Glutamatergic neuron (in vitro differentiated cells): Measurements from ENCODE around the gene NLRC3. TPM values are rescaled to one million over a fixed set of nuclear protein-coding genes. Genes with fewer than 3 reads are reported as not detected.

ENCODE experiments used
- DNase-seq: peaks from one replicate; pipeline ENCODE4 v3.0.0; 2022
- H3K27ac Mint-ChIP-seq: one replicate; pipeline ENCODE4 v1.8.0; 2020; ENCODE audit warnings: mild to moderate bottlenecking, mixed read lengths, inconsistent platforms; ENCODE audit not compliant: unreplicated experiment
- H3K27me3 Mint-ChIP-seq: one replicate; pipeline ENCODE4 v1.8.0; 2020; ENCODE audit warnings: mild to moderate bottlenecking, moderate library complexity, mixed read lengths, inconsistent platforms; ENCODE audit not compliant: unreplicated experiment
- H3K36me3 Mint-ChIP-seq: one replicate; pipeline ENCODE4 v1.8.0; 2020; ENCODE audit warnings: mild to moderate bottlenecking, mixed read lengths, inconsistent platforms; ENCODE audit not compliant: unreplicated experiment
- H3K4me1 Mint-ChIP-seq: one replicate; pipeline ENCODE4 v1.8.0; 2020; ENCODE audit warnings: mild to moderate bottlenecking, low read depth, mixed read lengths, inconsistent platforms; ENCODE audit not compliant: unreplicated experiment
- H3K4me3 Mint-ChIP-seq: one replicate; pipeline ENCODE4 v1.8.0; 2020; ENCODE audit warnings: mild to moderate bottlenecking, mixed read lengths, inconsistent platforms; ENCODE audit not compliant: unreplicated experiment
- H3K9me3 Mint-ChIP-seq: one replicate; pipeline ENCODE4 v1.8.0; 2020; ENCODE audit warnings: mild to moderate bottlenecking, moderate library complexity, mixed read lengths, inconsistent platforms; ENCODE audit not compliant: unreplicated experiment
- CTCF ChIP-seq: fragments of 200-600 bp; sonication (generic); IDR thresholded peaks from one replicate; pipeline ENCODE4 v1.5.0; 2021; ENCODE audit not compliant: partially characterized antibody, unreplicated experiment
- total RNA-seq: library from RNA; stranded (reverse); fragmentation: NEBNext Ultra II Directional; extraction: Animal tissue kit (Norgen Biotek cat#: 25700); gene quantifications from one replicate; pipeline ENCODE4 v1.2.1, GENCODE V29; 2021; ENCODE audit not compliant: unreplicated experiment

Gene NLRC3
- total RNA-seq, 1 donor from 2014 or later = not detected

GRCh38 chr16:3606441-3606840 lies 29.2 kb upstream of the NLRC3 start:
- no peak for DNase-seq
- Mint-ChIP-seq H3K27me3 (no peaks in the 10 kb centered on the region), H3K4me3 (no peak overlapping the region), H3K27ac (no peak overlapping the region), H3K36me3 (peaks cover 11% of the 10 kb centered on the region), H3K9me3 (no peaks in the 10 kb centered on the region), H3K4me1 (peaks cover 5% of the 10 kb centered on the region)
- no peak for TF ChIP-seq CTCF

GRCh38 chr16:3602320-3602653 lies 25.1 kb upstream of the NLRC3 start:
- H3K36me3 Mint-ChIP-seq = peaks cover 29% of the 10 kb centered on the region
- peaks cover 8% of the 10 kb centered on the region for H3K9me3 Mint-ChIP-seq
- DNase-seq = no peak
- no peaks in the 10 kb centered on the region for H3K27me3 Mint-ChIP-seq
- H3K4me3 Mint-ChIP-seq = no peak overlapping the region
- no peak overlapping the region for H3K27ac Mint-ChIP-seq
- H3K4me1 Mint-ChIP-seq = no peaks in the 10 kb centered on the region
- no peak for TF ChIP-seq CTCF

- H3K36me3 Mint-ChIP-seq = peaks cover 29% of the 10 kb centered on the region
- H3K27me3 Mint-ChIP-seq = no peaks in the 10 kb centered on the region
- no peak overlapping the region for H3K4me3 Mint-ChIP-seq
- H3K27ac Mint-ChIP-seq = no peak overlapping the region
- H3K9me3 Mint-ChIP-seq = peaks cover 8% of the 10 kb centered on the region
- H3K4me1 Mint-ChIP-seq = no peaks in the 10 kb centered on the region
- TF ChIP-seq CTCF = no peak
- no peak for DNase-seq
These were observed 24.6 kb upstream of the NLRC3 start for GRCh38 chr16:3601614-3602319.

- H3K27ac Mint-ChIP-seq = no peak overlapping the region
- H3K4me3 Mint-ChIP-seq = no peak overlapping the region
- peaks cover 8% of the 10 kb centered on the region for H3K9me3 Mint-ChIP-seq
- no peaks in the 10 kb centered on the region for H3K27me3 Mint-ChIP-seq
- H3K4me1 Mint-ChIP-seq = no peaks in the 10 kb centered on the region
- peaks cover 29% of the 10 kb centered on the region for H3K36me3 Mint-ChIP-seq
- DNase-seq = no peak
- no peak for TF ChIP-seq CTCF
These were observed 22.7 kb upstream of the NLRC3 start for GRCh38 chr16:3599922-3600321.

- Mint-ChIP-seq H3K27ac (no peak overlapping the region), H3K4me3 (no peak overlapping the region), H3K4me1 (no peaks in the 10 kb centered on the region), H3K27me3 (no peaks in the 10 kb centered on the region), H3K36me3 (peaks cover 29% of the 10 kb centered on the region), H3K9me3 (peaks cover 8% of the 10 kb centered on the region)
- DNase-seq = no peak
- TF ChIP-seq CTCF = no peak
These were observed 21.9 kb upstream of the NLRC3 start for GRCh38 chr16:3599121-3599520.
